ENCODE results near the gene TMEM119. TPM values are rescaled to one million over a fixed set of nuclear protein-coding genes. Genes with fewer than 3 reads are reported as not detected.

Gene TMEM119
- polyA plus RNA-seq, 1 experiment: 60.3 TPM

GRCh38 chr12:108614041-108614440, 16.2 kb upstream of the TMEM119 start:
- no peak for DNase-seq (ENCODE audit: low read depth, low spot score)

GRCh38 chr12:108613548-108613947, 15.7 kb upstream of the TMEM119 start:
- ChIA-PET CTCF (interaction anchor here (11.2 kb wide), 1 partner anchor 47 kb away, joined by 508 read pairs; the partner anchor contains the start of genes ISCU and SART3), POLR2A (no interaction called here)

More at GRCh38 chr12:108614041-108614440, 16.2 kb upstream of the TMEM119 start:
- Histone ChIP-seq H3K27me3 (ENCODE audit: control insufficient read depth, insufficient read depth, low read length) (no peaks in the 10 kb centered on the region), H3K27ac (ENCODE audit: low read depth, low read length) (no peak overlapping the region), H3K4me3 (ENCODE audit: low read depth, low read length) (no peak overlapping the region), H3K9me3 (ENCODE audit: control insufficient read depth, insufficient read depth, low read length) (peaks cover 7% of the 10 kb centered on the region)
- TF ChIP-seq, protein P1, sequence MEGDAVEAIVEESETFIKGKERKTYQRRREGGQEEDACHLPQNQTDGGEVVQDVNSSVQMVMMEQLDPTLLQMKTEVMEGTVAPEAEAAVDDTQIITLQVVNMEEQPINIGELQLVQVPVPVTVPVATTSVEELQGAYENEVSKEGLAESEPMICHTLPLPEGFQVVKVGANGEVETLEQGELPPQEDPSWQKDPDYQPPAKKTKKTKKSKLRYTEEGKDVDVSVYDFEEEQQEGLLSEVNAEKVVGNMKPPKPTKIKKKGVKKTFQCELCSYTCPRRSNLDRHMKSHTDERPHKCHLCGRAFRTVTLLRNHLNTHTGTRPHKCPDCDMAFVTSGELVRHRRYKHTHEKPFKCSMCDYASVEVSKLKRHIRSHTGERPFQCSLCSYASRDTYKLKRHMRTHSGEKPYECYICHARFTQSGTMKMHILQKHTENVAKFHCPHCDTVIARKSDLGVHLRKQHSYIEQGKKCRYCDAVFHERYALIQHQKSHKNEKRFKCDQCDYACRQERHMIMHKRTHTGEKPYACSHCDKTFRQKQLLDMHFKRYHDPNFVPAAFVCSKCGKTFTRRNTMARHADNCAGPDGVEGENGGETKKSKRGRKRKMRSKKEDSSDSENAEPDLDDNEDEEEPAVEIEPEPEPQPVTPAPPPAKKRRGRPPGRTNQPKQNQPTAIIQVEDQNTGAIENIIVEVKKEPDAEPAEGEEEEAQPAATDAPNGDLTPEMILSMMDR (IDR thresholded peaks at IDR 0.05; ENCODE audit: low read depth, low read length): no peak
- POLR2A ChIA-PET: no interaction called here
- CTCF ChIA-PET: interaction anchor here (11.2 kb wide), 1 partner anchor 47 kb away, joined by 508 read pairs; the partner anchor contains the start of genes ISCU and SART3

GRCh38 chr12:108612788-108613282, 15.0 kb upstream of the TMEM119 start:
- POLR2A ChIA-PET: interaction anchor here (1.1 kb wide), 1 partner anchor 52 kb away, joined by 6 read pairs; the partner anchor contains the start of gene SART3
- no peak for DNase-seq (ENCODE audit: low read depth, low spot score)
- H3K9me3 ChIP-seq (ENCODE audit: control insufficient read depth, insufficient read depth, low read length): peaks cover 7% of the 10 kb centered on the region
- no peak overlapping the region for H3K27ac ChIP-seq (ENCODE audit: low read depth, low read length)
- TF ChIP-seq, protein P1 (IDR thresholded peaks at IDR 0.05; ENCODE audit: low read depth, low read length): no peak
- CTCF ChIA-PET: interaction anchor here (11.2 kb wide), 1 partner anchor 46 kb away, joined by 508 read pairs; the partner anchor contains the start of genes ISCU and SART3
- H3K27me3 ChIP-seq (ENCODE audit: control insufficient read depth, insufficient read depth, low read length): no peaks in the 10 kb centered on the region
- no peak overlapping the region for H3K4me3 ChIP-seq (ENCODE audit: low read depth, low read length)

More at GRCh38 chr12:108613548-108613947, 15.7 kb upstream of the TMEM119 start:
- H3K27me3 ChIP-seq (ENCODE audit: control insufficient read depth, insufficient read depth, low read length): no peaks in the 10 kb centered on the region
- no peak for DNase-seq (ENCODE audit: low read depth, low spot score)
- H3K9me3 ChIP-seq (ENCODE audit: control insufficient read depth, insufficient read depth, low read length): peaks cover 7% of the 10 kb centered on the region
- H3K27ac ChIP-seq (ENCODE audit: low read depth, low read length): no peak overlapping the region
- TF ChIP-seq, protein P1 (IDR thresholded peaks at IDR 0.05; ENCODE audit: low read depth, low read length): no peak
- no peak overlapping the region for H3K4me3 ChIP-seq (ENCODE audit: low read depth, low read length)

DNA sequence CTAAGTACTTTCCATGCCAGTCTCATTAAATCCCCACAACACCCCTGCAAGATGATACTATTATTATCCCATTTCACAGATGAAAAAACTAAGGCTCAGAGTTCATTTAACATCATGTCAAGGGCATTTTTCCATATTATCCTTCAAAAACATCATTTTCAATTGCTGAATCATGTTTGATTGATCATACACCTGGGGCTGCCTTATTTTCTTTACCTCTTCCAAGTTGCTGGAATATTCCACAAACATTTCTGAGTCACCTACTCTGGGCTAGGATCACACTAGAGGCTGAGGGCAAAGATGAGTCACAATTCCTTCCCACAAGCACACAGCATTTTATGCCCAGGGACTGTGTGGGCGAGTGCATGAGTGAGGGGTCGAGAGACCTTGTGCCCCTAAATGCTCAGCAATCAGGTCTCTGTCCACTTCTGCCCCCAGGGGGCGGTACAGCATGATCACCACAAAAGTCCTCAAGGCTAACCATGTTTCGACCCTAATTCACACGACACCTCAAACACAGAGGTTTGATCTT, 14.1 kb upstream of the TMEM119 start:
- H3K27ac ChIP-seq (ENCODE audit: low read depth, low read length): no peak overlapping the region
- ChIA-PET CTCF (interaction anchor here (1.1 to 11.2 kb wide), 3 partner anchors 41 to 45 kb away, joined by 4 to 508 read pairs (median 6); partner anchors contain the start of genes ISCU and SART3), POLR2A (interaction anchor here (1.1 kb wide), 1 partner anchor 51 kb away, joined by 6 read pairs; the partner anchor contains the start of gene SART3)

More for the DNA sequence above, 14.1 kb upstream of the TMEM119 start:
- DNase-seq (ENCODE audit: low read depth, low spot score): no peak
- Histone ChIP-seq H3K4me3 (ENCODE audit: low read depth, low read length) (no peak overlapping the region), H3K27me3 (ENCODE audit: control insufficient read depth, insufficient read depth, low read length) (no peaks in the 10 kb centered on the region), H3K9me3 (ENCODE audit: control insufficient read depth, insufficient read depth, low read length) (peaks cover 7% of the 10 kb centered on the region)
- TF ChIP-seq, protein P1 (IDR thresholded peaks at IDR 0.05; ENCODE audit: low read depth, low read length): peak; percentile 48

Measured in AG04450 (cell line).